Measurements from ENCODE around the gene CFAP92.
"Not testable (repeated sequence)": the region's sequence is repeated elsewhere in the genome, so short reads cannot be mapped to it uniquely, and the experiment has no call there.

The CFAP92 gene

DNA sequence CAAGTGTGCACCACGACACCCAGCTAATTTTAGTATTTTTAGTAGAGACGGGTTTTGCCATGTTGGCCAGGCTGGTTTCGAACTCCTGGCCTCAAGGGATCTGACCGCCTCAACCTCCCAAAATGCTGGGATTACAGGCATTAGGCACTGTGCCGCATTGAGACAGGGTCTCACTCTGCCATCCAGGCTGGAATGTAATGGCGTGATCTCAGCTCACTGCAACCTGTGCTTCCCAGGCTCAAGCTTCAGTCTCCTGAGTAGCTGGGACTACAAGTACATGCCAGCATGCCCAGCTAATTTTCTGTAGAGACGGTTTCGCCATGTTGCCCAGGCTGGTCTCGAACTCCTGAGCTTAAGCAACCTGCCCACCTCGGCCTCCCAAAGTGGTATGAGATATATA is 62.8 kb downstream of the CFAP92 start:
- DNase-seq: no peak

- DNase-seq: no peak
Measured at GRCh38 chr3:128929364-128929763, 64.5 kb downstream of the CFAP92 start.

DNA sequence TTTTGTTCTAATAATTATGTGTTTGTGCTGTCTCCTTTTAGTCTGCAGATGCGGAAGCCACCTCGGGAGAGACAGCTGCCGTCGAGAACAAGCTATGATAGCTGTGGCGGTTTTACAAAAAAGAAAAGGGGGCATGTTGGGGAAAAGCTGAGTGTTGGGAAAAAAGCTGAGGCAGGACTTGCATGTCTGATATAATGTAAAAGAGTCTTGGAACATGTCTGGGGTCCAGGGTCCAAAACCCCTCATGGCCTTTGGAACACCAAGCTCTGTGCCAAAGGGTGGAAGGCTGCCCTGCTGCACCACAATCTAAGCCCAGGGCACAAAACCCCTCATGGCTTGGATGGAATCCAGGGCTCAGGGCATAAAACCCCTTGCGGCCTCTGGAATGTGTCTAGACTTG is 69.9 kb downstream of the CFAP92 start:
- not testable (repeated sequence) for DNase-seq

GRCh38 chr3:128923576-128923975 is 70.3 kb downstream of the CFAP92 start:
- no peak for DNase-seq

DNA sequence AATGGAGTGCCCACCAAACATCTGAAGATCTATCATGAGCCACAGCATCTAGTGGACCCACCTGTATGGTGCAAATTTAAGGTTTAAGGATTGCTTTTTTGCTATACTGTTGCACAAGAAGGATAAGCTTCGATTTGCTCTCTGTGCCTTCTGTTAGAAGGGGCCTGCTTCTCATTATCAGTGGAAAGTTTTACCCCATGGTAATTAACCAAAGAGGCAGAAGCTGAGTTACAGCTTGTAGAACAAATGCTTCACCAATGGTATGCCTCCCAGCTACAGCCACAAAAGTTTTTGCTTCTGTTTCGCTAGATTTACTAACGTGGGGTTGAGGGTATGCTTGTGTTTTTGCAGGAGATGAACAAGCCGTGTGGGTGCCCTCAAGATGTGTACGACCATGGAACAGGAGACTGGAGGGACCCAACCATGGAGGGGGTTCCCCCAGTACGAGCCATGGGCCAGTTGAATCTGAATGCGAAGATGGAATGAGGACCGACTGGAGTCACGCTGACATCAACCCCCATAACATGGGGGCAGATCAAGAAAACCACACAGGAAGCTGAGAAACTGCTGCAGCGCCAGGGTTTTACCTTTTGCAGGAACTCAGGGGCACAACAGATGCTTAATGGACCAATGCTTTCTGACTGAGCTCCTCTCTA is 70.9 kb downstream of the CFAP92 start:
- no peak for DNase-seq

DNA sequence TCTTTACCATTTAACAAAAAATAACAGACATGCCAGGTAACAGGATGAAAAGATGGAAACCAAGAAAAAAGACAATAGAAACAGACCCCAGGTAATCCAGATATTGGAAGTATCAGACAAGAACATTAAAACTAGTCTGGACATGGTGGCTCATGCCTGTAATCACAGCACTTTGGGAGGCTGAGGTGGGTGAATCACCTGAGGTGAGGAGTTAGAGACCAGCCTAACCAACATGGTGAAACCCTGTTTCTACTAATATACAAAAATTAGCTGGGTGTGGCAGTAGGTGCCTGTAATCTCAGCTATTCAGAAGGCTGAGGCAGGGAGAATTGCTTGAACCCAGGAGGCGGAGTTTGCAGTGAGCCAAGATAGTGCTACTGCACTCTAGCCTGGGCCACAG is 73.9 kb downstream of the CFAP92 start:
- no peak for DNase-seq

GRCh38 chr3:128917291-128917690 is 76.6 kb downstream of the CFAP92 start:
- DNase-seq: no peak

DNA sequence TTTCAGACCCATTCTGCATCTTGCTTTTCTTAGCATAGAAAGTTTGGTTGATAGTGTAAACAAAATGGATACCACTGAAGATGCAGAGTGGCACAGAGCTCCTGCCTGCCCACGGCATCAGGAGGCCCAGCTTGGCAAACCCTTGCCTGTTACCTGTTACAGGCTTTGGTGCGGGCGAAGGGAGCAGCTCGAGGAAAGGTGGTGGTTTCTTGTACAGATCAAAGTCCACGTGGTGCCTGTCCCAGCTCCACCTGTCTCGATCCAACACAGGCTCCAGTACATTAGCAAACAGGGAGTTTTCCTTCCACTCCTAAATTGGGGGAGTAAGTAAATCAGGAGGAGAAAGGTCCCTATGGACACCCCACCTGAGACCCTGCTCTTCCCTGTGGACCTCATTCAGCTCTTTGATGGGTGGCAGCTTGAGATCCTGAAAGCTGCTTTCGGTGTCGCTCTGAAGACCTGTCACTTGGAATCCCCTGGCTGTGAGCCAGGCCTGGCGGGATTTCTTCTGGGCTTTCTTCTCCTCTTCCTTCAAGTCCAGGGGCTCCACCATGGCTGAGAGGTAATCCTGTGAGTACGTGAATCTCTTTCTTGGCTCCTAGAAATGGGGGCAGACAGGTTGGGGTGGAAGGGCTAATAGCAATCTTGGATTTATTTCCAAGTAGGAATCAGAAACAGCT is 78.8 kb downstream of the CFAP92 start:
- DNase-seq: no peak

GRCh38 chr3:128911911-128912310 is 82.0 kb downstream of the CFAP92 start:
- DNase-seq: no peak

GRCh38 chr3:128910006-128910405 is 83.9 kb downstream of the CFAP92 start:
- DNase-seq: no peak

DNA sequence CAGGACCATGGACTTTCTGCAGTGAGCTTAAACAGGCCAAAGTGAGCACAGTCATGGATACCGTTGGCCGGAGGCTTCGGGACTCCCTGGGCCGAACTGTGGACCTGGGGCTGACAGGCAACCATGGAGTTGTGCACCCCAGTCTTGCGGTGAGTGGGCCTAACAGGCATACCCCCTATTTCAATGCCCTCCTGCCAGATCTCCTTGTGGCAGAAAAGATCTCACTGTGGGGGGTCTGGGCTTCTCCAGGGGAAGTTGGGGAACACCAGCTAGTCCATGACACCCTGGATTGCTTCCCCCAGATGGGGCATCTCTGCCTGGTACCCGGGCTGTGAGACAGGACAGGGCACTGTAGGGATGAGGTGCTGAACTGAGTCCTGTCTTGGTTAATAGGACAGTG is 84.9 kb downstream of the CFAP92 start:
- DNase-seq: no peak

DNA sequence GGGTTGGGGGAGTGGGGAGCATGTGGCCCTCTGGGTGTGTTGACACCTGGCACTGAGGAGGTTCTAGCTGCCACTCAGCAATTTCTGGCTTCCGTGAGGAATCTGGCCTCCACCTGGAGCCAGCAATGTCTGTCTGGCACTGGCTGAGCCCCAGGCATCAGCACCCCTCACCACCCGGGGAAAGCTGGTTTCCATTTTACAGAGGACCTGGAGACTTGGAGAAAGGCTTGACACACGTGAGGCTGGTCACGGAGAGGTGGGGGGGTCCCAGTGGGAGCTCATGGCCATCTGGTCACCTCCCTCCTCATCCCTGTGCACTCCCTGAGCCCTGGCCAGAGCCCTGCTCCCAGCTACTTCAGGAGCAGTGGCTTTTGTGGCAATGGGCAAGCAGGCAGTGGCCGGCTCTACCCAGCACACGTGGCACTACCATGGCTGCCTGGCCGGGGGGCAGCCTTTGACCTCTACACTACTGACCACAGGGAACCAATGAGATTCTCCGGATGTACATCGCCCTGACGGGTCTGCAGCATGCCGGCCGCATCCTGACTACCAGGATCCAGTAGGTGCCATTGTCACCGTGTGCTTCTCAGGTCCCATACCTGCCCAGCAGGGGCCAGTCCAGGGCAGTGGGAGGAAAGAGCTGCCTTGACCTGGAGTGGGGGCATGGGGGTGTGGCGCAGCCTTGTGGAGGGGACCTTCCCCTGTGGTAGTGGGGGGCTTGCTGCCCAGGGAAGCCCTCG is 86.0 kb downstream of the CFAP92 start:
- no peak for DNase-seq

DNA sequence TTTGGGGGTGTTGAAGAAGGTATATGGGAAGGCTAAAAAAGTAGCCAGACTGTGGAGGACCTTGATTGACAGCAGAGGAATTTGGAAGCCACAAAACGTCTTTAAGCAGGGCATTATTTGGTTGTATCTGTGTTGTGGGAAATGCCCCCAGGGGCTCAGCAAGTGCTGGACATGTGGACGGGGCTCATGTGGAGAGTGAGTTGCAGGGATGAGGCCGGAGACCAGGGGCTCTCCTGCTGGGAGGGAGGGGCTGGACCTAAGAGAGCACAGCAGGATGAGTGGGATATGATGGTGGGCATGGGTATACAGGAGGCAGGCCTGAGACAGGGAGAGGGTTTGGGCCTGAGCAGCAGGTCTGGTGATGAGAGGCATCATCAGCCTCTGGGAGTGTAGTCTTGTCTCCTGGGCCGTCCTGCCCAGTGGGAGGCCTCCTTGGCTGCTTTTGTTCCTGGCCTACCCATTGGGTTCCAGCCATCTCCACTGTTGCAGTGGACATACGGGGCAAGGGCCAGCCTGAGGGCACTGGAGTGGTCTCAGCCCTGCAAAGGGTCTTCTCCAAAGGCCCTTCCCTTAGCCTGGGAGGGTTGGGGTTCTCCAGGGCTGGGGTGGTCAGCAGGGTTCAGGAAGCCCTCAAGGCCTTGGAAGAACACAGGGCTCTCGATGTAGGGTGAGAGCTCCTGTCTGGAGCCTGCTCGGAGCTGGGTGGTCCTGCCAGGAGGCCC is 86.9 kb downstream of the CFAP92 start:
- no peak for DNase-seq

GRCh38 chr3:128906031-128906803 is 87.7 kb downstream of the CFAP92 start:
- no peak for DNase-seq

- DNase-seq: no peak
Measured at GRCh38 chr3:128903501-128903900, 90.4 kb downstream of the CFAP92 start.

- DNase-seq: no peak
Measured at GRCh38 chr3:128902426-128902825, 91.5 kb downstream of the CFAP92 start.

GRCh38 chr3:128895843-128896697 is 97.8 kb downstream of the CFAP92 start:
- no peak for DNase-seq

DNA sequence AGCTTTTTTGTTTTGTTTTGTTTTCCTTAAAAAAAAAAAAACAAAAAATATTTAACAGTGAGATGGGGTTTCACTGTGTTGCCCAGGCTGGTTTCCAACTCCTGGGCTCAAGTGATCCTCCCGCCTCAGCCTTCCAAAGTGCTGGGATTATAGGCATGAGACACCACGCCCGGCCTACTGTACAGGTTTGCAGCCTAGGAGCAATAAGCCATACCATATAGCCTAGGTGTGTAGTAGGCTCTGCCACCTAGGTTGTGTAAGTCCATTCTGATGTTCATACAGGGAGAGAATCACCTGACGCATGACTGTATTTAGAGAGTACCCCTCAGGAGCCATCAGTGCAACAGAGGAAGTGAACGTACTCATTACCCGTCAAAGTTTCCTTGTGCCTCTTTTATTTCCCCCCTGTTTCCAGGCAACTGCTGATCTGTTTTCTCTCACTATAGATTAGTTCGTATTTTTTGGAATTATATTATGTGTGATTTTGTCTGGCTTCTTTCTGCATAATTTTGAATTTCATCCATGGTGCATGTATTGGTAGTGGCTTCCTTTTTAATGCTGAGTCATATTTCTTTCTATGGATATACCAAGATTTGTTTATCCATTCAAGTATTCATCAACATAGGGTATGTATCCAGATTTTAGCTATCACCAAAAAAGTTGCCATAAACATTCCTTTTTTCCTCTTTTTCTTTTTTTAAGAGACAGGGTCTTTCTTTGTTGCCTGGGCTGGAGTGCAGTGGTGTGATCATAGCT is 104.6 kb downstream of the CFAP92 start:
- DNase-seq: no peak

GRCh38 chr3:128884992-128885391 is 108.9 kb downstream of the CFAP92 start:
- DNase-seq: no peak

- DNase-seq: no peak
Measured at GRCh38 chr3:128882719-128883118, 111.2 kb downstream of the CFAP92 start.

GRCh38 chr3:128881576-128881975 is 112.3 kb downstream of the CFAP92 start:
- DNase-seq: no peak
